GM10266 (cell line): ENCODE data around the gene COL18A1.

Source experiments
- DNase-seq: peaks from one replicate; pipeline ENCODE4 v3.0.0; 2012; ENCODE audit errors: extremely low spot score
- TF ChIP-seq, protein P1 (sequence below): IDR thresholded peaks from 2 replicates; pipeline ENCODE4 v1.5.1; 2012; ENCODE audit warnings: mild to moderate bottlenecking, low read depth; ENCODE audit not compliant: control insufficient read depth, insufficient read depth; ENCODE audit errors: missing control alignments

The COL18A1 gene

DNA sequence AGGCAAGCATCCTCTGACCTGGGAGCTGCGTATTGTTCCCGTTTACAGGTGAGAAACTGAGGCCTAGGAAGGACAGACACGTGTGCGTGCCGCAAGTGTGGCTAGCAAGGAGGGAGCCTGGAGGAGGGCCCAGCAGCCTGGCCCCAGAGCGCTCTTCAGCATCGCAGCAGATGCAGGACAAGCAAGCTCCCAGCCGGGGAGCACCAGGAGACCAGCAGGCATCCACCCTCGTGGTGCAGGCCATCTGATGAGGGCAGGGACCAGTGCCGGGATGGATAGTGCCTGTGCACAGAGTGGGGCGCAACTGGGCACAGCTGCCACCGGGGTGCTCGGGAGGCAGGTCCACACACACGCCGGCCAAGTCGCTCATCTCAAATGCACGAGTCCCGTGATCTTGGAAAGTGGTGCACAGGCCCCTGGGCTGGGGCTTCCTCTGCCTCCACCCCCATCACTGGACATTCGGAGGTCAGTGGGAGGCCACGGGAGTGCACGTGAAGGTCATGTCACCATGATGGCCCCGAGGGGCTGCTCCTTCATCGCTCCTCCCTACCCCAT lies 55.1 kb downstream of the COL18A1 start:
- TF ChIP-seq, protein P1, sequence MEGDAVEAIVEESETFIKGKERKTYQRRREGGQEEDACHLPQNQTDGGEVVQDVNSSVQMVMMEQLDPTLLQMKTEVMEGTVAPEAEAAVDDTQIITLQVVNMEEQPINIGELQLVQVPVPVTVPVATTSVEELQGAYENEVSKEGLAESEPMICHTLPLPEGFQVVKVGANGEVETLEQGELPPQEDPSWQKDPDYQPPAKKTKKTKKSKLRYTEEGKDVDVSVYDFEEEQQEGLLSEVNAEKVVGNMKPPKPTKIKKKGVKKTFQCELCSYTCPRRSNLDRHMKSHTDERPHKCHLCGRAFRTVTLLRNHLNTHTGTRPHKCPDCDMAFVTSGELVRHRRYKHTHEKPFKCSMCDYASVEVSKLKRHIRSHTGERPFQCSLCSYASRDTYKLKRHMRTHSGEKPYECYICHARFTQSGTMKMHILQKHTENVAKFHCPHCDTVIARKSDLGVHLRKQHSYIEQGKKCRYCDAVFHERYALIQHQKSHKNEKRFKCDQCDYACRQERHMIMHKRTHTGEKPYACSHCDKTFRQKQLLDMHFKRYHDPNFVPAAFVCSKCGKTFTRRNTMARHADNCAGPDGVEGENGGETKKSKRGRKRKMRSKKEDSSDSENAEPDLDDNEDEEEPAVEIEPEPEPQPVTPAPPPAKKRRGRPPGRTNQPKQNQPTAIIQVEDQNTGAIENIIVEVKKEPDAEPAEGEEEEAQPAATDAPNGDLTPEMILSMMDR, result no peak

DNA sequence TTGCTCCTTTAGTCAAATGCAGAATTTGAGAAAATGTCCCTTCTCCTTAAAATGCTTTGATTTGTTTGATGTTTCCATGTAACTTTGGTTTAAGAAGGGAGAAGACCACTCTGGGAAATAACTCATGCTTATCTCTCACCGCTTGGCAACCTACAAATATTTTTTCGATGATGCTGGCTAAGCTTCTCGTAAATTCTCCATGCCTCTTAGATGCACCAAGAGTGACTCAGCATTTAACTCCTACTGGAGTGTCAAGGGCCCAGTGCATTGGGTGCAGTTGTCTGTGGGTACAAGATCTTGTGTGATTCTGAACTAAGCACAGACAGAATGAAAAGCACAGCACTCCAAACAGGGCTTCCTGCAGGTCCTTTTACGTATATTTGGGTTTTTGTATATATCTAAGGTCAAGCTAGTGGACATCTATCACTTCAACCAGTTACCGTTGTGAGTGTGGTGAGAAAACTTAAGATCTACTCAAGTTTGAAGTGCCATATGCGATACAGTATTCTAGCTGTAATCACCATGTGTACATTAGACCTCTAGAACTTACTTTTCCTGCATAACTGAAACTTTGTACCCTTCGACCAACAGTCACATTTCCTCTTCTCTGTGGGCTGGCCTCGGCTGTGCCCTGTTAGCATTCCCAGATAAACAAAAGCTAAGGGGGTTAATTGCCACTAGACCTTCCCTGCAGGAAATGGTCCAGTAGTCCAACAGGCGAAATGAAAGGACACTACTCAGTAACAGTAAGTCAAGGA lies 55.8 kb downstream of the COL18A1 start:
- DNase-seq, result no peak
- TF ChIP-seq, protein P1, result no peak

More for the DNA sequence above, 55.1 kb downstream of the COL18A1 start:
- DNase-seq, result no peak

DNA sequence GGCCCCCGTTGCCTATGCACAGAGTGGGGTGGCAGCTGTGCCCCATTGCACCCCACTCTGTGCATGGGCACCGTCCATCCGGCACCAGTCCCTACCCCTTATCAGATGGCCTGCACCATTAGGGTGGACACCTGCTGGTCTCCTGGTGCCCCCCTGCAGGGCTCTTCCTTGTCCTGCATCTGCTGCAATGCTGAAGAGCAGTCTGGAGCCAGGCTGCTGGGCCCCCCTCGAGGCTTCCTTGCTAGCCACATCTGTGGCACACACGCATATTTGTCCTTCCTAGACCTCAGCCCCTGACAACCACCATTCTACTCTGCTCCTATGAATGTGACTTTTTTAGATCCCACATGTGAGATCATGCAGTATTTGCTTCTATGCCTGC lies 56.4 kb downstream of the COL18A1 start:
- TF ChIP-seq, protein P1, result no peak
- no peak for DNase-seq

DNA sequence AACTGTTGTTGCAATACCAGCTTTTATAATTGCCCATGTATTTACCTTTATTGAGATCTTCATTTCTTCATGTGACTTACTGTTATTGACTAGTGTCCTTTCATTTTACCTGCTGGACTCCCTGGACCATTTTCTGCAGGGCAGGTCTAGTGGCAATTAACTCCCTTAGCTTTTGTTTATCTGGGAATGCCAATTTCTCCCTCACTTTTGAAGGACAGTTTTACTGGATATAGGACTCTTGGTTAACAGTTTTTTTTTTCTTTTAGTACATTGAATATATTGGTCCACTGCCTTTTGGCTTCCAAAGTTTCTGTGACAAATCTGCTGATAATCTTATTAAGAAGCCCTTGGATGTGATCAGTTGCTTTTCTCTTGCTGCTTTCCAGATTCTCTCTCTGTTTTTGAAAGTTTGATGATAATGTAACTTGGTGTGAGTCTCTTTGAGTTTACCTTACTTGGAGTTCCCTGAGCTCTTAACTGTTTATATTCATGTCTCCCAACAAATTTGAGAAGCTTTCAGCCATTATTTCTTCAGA lies 56.9 kb downstream of the COL18A1 start:
- TF ChIP-seq, protein P1, result no peak
- DNase-seq, result no peak

DNA sequence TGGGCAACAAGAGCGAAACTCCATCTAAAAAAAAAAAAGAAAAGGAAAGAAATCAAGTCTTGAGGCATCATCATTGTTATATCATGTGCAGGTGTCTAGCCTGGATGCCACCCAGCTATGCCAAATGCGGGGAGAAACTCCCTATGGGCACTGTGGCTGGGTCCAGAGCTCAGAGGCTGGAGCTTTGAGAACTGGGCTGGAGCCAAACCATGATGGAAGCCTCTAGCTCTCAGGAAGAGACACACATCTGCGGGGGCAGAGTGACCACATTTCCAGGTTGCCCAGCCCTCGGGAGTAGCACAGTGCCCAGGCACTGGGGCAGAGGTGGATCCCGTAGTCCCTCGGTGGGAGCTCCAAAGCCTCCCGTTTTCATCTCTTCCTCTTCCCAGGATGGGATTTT lies 58.9 kb downstream of the COL18A1 start:
- no peak for DNase-seq
- TF ChIP-seq, protein P1, result no peak

DNA sequence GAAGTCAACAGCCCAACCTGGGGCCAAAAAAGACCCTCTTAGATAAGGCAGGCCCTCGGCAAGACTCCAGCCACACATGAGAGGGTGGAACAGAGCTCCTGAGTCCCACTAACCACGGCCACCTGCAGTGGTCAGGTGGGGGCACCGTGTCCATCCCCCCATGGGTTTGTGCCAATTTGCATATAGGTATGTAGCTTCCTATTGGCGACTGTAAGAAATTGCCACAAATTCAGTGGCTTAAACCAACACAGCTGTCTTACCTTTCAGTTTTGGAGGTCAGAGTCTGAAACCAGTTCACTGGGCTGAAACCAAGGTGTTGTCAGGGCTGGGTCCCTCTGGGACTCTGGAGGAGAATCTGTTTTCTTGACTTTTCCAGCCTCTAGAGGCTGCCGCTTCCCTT lies 59.3 kb downstream of the COL18A1 start:
- no peak for DNase-seq
- TF ChIP-seq, protein P1, result no peak

DNA sequence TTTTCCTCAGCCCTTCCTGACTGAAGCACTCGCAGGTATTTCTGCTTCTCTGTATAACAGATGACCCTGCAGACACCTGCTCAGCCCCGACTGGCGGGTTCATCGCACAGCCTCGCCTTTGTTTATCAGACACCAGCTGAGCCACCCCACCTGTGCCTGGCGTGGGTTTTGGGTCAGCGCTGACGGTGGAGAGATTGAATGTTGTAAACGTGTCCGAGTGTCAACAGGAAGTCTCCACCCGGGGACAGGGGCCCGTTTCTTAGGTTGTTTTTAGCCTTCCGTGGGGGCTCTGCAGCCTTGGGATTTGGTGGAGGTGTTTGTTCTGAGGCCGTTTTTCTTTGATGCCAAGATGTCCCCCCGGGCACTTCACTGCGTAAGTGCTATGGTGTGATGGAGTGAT lies 60.1 kb downstream of the COL18A1 start:
- TF ChIP-seq, protein P1, result no peak
- DNase-seq, result no peak
